GM19372 (cell line): ENCODE data around the gene FUOM.

Experiments used
- ATAC-seq: cut with Tn5 transposase; IDR thresholded peaks from one replicate; pipeline ENCODE4 v1.9.1; 2021; ENCODE audit warnings: mild to moderate bottlenecking, low read depth, moderate library complexity; ENCODE audit not compliant: unreplicated experiment

The FUOM gene, protein sequence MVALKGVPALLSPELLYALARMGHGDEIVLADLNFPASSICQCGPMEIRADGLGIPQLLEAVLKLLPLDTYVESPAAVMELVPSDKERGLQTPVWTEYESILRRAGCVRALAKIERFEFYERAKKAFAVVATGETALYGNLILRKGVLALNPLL

DNA sequence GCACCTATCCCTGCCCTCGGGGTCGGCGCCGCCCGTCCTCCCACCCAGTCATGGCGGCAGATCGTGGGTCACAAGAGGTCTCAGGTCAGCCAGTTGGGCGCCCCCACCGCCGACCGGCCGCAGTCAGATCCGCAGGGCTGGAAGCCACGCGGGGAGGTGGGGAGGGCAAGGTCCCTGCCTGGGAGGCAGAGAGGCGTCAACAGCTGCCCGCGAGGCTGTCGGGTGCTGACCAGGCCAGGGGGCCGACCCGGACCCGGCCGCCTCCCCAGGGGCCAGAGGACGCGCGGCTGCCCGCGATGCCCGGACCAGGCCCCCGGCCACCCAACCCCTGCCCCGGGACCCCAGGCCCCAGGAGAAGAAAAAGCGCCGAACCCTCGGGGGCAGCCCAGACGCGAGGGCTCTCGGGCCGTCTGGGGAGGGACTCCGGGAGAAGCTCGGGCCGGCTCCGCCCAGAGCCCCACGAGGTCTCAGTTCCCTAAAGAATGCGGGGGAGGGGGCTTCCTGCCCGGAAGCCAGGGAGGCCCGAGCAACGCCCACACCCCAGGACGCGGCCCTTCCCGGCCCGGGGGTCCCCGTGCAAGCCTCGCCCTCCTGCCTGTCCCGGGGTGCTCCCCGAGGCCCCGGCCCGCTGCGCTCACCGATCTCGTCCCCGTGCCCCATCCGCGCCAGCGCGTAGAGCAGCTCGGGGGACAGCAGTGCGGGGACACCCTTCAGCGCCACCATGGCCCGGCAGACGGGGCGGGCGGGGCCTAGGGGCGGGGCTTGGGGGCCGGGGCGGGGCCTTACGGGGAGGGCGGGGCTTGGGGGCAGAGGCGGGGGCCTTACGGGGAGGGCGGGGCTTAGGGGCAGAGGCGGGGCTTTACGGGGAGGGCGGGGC lies at the start of gene FUOM:
Gene FUOM (minus strand): TSS at position 735 of the 877 bp plus-strand sequence. CDS start 12 bp downstream, at position 723.
- ATAC-seq = peak; percentile 78

DNA sequence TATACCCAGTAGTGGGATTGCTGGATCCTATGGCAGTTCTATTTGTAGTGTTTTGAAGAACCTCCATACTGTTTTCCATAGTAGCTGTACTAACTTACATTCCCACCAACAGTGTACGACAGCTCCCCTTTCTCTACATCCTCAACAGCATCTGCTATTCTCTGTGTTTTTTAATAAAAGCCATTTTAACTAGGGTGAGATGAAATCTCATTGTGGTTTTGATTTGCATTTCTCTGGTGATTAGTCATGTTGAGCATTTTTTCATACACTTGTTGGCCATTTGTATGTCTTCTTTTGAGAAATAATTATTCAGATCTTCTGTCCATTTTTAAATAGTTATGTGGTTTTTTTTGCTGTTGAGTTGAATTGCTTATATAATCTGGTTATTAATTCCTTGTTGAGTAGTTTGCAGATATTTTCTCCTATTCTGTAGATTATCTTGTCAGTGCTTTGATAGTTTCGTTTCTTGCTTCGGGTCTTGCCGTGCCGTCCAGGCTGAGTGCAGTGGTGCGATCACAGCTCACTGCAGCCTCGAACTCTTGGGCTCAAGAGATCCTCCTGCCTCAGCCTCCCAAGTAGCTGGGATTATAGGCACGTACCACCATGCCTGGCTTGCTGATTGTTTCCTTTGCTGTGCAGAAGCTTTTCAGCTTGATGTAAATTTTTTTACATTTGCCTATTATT lies 48.2 kb upstream of the FUOM start:
- ATAC-seq = no peak

DNA sequence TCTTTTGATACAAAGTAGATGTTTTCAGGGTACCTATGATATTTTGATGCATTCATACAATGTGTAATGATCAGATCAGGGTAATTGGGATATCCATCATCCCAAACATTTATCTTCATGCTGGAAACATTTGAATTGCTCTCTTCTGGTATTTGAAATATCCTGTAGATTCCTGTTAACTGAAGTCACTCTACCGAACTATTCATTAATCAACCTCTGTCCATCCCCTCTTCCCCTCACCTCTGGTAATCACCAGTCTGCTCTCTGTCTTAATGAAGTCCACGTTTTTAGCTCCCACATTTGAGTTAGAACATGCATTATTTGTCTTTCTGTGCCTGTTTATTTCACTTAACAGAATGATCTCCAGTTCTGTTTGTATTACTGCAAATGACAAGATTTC lies 47.5 kb upstream of the FUOM start:
- ATAC-seq = no peak

DNA sequence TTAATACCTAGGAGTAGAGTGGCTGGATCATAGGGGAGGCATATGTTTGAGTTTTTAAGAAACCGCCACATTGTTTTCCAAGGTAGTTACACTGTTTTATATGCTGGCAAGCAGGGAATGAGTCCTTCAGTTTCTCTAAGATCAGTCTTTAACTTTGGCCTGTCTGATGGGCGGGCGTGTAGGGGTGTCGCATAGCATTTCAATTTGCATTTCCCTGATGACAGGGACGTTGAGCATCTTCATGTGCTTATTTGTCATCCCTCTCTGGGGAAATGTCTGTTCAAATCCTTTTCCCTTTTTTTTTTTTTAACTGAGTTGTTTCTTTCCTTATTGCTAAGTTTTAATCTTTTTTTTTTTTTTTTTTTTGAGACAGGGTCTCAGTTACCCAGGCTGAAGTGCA lies 46.0 kb upstream of the FUOM start:
- ATAC-seq = no peak

DNA sequence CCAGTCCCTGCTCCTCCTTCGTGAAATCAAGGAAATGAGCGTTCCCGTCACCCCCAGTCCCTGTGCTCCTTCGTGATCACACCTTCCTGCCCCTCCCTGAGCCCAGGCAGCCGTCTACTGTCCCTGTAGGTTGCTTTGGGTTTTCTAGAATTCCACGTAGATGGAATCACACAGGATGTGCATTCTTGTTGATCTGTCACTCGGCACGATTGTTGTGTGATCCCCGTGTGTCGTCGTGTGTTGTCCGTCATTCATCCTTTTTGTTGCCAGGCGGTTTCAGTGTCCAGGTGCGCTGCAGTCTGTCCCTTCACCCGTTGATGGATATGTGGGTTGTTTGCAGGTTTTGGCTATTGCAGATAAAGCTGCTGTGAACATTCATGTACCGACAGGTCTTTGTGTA lies 45.5 kb upstream of the FUOM start:
- ATAC-seq = no peak

DNA sequence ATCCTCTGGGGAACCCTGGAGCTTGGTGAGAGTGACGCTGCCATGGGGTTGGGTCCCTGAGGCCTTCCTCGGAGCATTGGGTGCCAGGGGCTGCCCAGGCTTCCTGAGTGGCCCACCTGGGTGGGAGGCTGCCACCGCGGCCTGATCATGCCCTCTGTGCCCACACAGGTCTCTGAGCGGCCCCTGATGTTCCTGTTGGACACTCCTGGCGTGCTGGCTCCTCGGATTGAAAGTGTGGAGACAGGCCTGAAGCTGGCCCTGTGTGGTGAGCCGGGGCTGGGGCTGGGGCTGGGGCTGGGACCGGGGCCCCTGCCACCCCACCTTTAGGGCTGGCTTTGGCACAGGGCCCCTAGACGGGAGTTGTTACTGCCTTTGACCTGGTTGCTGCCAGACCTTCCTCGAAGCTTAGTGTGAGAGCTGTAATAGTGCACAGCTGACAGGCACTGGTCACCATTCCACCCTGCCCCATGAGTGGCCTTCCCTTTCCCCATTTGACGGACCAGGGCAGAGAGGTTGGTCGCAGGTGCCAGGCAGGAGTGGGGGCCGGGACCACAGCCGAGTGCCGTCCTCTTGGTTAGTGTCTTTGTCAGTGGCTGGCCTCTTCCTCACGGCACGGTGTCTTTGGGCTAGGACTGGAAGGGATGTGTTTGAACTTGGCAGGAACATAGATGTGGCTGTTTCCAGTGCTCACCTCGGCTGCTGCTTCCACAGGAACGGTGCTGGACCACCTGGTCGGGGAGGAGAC lies 44.3 kb upstream of the FUOM start:
- ATAC-seq = no peak

DNA sequence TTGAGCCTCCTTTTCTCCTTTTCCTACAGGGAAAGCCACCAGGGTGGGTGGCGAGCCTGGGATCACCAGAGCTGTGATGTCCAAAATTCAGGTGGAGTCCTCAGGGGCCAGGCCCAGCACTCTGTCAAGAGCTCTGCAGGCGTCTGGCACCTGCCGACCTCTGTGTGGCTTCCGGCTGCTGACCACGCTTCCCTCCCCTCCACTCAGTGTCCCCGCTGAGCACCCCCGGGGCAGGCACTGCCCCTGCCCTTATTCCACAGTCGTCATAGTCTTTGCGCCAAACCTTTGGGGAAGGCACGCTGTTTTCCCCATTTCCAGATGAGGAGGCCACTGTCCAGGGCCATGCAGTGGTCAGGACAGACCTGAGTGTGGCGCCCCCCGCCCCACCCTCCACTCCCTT lies 43.7 kb upstream of the FUOM start:
- no peak for ATAC-seq

DNA sequence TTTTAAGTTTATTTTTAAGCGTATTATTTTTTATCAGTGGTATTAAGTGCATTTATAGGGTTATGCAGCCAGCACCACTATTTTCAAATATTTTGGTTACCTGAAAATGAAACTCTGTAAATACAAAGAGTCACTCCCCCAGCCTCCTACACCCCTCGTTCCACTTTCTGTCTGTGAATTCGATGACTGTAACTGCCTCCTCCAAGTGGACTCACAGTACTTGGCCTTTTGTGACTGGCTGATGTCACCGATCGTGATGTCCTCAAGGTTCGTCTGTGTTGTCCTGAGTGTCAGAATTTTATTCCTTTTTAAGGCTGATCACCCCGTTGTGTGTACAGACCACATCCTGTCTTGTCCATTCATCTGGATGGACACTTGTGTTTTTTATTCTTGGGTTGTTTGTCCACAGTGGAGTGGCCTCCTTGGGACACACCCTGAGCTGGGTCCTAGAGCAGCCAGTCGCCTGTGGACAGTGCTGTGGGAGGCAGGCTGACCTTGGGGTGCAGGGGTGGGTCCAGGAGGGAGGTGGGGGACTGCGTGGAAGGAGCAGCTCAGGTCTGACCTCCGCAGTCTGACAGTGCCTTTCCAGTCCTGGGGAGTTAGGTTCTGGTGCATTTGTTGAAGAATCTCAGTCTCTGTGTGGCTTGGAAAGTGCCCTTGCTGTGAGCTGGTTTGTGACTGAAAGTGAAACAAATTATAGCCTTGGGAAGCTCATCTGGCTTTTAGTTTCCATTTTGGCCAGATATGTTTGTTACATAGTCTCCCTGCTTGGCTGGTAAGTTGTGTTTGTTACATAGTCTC lies 43.0 kb upstream of the FUOM start:
- no peak for ATAC-seq

DNA sequence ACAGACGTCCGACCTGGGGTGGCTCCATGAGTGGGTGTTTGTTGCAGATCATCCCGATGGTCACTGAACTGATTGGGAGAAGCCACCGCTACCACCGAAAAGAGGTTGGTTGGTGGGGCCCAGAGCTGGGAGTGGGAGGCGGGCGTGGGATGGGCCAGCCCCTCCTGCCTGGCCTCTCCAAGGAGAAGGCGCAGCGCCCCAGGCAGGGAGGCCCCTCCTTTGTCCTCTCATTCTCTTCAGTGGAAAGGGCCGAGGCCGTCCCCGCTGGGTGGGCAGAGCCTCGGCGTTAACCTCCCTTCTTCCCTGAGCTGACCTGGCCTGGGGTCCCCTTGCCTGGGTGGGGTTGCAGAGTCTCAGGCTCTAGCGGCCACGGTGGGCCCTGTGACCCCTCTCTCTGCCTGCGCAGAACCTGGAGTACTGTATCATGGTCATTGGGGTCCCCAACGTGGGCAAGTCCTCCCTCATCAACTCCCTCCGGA lies 41.3 kb upstream of the FUOM start:
- ATAC-seq = no peak

DNA sequence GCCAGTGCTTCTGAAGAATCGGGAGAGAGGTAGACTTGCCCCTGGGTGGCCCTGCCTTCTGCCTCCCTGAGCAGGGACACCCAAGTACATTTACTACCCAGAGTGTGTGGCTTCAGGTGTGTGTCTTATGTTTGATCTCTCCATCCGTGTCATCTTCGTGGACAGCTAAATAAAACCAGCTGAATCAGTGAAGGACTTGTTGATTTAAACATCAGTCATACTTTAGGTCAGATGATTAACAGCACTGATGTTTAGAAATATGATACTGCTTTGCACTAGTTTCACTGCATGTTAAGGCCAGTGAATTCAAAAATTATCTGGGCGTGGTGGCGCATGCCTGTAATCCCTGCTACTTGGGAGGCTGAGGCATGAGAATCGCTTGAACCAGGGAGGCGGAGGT lies 40.1 kb upstream of the FUOM start:
- ATAC-seq = no peak

DNA sequence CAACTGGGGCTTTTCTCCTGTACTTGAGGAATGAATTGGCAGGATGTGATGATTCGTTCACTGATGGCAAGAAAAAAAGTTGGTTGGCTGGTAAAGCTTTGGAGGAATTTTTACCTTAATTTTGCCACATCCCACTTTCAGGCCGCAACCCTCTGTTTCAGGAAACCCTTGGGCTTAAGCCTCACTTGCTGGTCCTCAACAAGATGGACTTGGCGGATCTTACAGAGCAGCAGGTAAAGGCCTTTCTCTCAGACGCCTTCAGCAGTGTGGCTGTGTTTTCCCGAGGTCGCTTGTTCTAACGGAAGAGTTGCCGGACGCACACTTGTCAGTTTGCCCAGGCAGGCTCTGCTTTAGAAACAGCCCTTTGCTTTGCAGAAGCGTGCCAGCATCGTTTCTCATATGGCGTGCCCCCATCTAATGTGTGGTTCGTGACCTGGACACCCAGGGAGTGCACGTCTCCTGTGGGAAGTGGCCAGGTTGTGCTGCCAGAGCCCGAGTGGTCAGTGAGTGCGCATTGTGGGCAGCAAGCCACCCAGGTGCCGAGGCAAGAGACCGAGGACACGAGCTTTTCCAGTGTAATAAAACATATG lies 38.3 kb upstream of the FUOM start:
- ATAC-seq = no peak

DNA sequence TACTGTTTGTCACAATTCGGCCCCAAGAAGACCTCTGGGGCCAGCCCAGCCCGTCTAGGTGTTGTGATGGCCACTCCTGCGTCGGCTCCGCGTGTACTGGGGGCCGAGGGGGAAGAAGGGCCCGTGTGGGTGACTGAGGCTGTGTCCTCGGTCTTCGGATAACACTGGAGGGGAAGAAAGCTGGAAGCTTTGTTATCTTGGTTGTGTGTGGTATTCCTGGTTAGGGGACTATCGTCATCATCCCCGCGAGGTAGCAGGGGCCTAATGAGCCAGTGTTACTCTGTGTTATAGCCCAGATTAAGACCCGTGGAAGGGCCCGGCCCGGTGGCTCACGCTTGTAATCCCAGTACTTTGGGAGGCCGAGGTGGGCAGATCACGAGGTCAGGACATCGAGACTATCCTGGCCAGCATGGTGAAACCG lies 37.0 kb upstream of the FUOM start:
- ATAC-seq = no peak

DNA sequence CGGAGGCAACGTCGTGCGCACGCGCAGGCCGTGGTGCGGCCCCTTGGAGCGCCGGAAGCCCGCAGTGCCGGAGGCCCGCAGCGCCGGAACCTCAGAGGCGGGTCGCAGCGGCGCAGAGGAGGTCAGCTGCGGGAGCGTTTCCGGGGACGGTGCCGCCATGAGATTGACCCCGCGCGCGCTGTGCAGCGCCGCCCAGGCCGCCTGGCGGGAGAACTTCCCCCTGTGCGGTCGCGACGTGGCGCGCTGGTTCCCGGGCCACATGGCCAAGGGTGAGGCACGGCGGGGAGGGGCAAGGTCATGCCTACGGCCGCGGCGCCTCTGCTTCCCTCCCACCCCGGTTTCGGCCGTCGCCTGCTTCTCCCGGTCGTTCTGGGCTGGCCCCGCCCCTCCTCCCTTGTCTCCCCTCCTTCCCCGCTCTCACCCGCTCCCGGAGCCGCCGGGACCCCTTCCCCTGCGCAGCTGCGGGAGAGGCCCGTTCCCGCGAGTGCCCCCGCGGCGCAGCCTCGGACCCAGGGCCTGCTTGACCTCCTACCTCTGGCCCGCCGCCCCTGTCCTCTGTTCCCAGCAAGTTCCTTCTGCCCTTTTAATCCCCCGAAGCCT lies 36.3 kb upstream of the FUOM start, which contains the start of gene MTG1:
Gene MTG1 (plus strand): TSS at position 94 of the 600 bp plus-strand sequence. CDS start 64 bp downstream, at position 158.
- peak; percentile 78 for ATAC-seq

DNA sequence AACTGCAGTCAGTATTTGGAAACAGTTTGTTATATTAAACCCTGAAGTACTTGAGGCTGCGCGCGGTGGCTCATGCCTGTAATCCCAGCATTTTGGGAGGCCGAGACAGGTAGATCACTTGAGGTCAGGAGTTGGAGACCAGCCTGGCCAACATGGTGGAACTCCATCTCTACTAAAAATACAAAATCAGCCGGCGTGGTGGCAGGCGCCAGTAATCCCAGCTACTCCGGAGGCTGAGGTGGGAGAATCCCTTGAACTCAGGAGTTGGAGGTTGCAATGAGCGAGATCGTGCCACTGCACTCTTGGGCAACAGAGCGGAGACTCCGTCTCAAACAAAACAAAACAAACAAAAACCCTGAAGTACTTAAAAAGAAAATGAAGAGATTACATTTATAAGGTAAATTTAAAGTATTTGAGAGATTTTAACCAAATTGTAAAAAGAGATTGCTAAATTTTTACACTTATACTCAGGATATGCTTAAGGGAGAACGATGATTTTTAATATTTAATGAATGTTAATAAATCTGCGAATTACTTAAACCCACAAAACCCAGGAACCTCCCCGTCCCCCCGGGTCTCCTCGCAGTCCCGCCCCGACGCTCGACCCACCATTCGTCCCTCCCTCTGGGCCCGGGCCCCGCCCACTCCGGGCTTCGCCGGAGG lies 35.7 kb upstream of the FUOM start:
- ATAC-seq = no peak

DNA sequence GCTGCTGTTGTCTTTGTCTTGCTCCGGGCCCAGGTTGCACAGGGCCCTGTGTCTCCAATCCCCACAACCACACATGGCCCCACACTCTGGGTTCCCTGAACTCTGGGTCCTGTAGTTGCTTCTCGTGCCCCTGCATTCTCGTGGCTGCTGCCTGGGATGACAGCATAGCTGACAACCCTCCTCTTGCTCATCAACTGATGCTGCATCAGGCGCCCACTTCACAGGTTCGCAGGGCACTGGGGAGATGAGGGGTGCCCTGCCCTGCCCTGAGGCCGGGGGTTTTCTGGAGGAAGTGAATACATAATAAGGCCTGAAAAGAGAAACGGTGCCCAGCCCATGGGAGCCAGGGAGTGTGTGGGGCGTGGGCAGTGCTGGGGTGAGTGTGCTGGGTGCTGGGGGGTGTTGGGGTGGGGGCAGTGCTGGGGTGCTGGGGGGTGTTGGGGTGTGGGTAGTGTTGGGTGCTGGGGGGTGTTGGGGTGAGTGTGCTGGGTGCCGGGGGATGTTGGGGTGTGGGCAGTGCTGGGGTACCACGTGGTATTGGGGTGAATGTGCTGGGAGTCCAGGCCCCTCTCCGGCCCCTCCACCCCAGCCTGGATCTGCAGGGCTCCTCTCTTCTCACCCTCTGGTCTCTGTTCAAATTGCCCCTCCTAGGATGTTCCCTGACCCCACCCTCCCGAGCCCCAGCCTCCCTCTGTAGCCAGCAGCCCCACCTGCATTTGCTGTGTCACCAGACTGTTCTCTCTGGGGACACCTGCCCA lies 34.1 kb upstream of the FUOM start:
- ATAC-seq = no peak

DNA sequence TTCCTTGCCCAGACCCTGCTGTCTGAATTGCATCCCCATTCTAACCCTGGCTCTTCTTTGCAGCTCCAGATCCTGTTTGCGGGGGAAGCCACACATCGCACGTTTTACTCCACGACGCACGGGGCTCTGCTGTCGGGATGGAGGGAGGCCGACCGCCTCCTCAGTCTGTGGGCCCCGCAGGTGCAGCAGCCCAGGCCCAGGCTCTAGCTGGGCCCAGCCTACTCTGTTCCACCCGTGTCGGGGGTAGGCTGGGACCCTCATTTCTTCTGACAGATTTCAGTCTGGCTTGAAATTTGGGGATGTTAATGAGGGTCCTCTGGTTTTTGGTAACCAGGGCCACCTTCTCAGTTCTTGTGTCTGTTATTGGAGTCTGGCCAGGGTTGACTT lies 33.4 kb upstream of the FUOM start:
- ATAC-seq = no peak

DNA sequence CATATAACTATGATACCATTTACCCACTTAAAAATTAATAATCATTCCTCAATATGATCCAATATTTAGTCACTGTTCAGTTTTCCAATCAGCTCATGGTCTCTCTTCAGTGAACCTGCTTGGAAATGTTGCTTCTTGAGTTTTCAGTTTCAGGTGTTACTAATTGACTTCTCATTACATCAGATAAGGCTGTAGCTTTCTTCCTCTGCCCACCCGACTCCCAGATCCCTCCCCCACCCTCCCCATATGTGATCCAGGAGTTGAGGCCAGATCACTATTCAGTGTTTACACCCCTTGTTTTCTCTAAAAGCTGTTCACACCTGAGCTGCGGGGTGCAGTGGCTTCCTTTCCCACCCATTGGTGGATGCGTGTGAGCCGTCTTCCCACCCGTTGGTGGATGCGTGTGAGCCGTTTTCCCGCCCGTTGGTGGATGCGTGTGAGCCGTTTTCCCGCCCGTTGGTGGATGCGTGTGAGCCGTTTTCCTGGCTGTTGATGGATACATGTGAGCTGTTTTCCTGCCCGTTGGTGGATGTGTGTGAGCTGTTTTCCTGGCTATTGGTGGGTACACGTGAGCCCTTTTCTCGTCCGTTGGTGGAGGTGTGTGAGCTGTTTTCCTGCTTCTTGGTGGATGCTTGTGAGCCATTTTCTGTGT lies 32.9 kb upstream of the FUOM start:
- ATAC-seq = no peak
